Measurements from ENCODE around the gene EPHB2.

- no peak for TF ChIP-seq EZH2phosphoT487 (IDR thresholded peaks at IDR 0.05; ENCODE audit: insufficient read depth, low read depth)
- no peak for TF ChIP-seq EZH2 (IDR thresholded peaks at IDR 0.05; ENCODE audit: insufficient read depth, poor library complexity, severe bottlenecking)
Measured at GRCh38 chr1:22753481-22753971, 42.9 kb downstream of the EPHB2 start.

Data from GM23248 (cell line).